CD14-positive monocyte (primary cell): ENCODE results near the gene GOLM1. TPM values are rescaled to one million over a fixed set of nuclear protein-coding genes. Genes with fewer than 3 reads are reported as not detected.

ENCODE experiments used
- DNase-seq, 3 donors: peaks; one replicate each; pipeline ENCODE4 v3.0.0-alpha.2; 2011 to 2022
- H2AFZ ChIP-seq: 2 replicates; pipeline ENCODE4 v1.6.0; 2012; ENCODE audit warnings: mild to moderate bottlenecking, low read depth, low read length, inconsistent platforms; ENCODE audit not compliant: insufficient read depth, poor library complexity, severe bottlenecking
- H3K27ac ChIP-seq, 2 donors: 1 replicate in 1 of 2; 2 replicates in 1 of 2; pipeline ENCODE4 v1.5.1; 2012 to 2013; ENCODE audit warnings: low read length in 2 of 2, control low read depth in 1 of 2, inconsistent platforms in 1 of 2, low read depth in 1 of 2, mild to moderate bottlenecking in 1 of 2
- H3K27me3 ChIP-seq, 2 donors: one replicate each; pipeline versions ENCODE4 v1.6.0 to v1.6.1; 2011 to 2013; ENCODE audit warnings: low read length in 2 of 2; ENCODE audit not compliant: control insufficient read depth in 2 of 2, insufficient read depth in 2 of 2
- H3K36me3 ChIP-seq, 2 donors: replicated peaks in 1 of 2; 1 replicate in 1 of 2; 2 replicates in 1 of 2; pipeline versions ENCODE4 v1.5.1 to v1.6.1; 2012 to 2013; ENCODE audit warnings: low read length in 2 of 2, control low read depth in 1 of 2, inconsistent platforms in 1 of 2, mild to moderate bottlenecking in 1 of 2; ENCODE audit not compliant: insufficient read depth in 2 of 2, control insufficient read depth in 1 of 2
- H3K4me1 ChIP-seq, 2 donors: 1 replicate in 1 of 2; 2 replicates in 1 of 2; pipeline versions ENCODE4 v1.5.1 to v1.6.1; 2012 to 2013; ENCODE audit warnings: low read length in 2 of 2, control low read depth in 1 of 2, inconsistent platforms in 1 of 2, mild to moderate bottlenecking in 1 of 2, moderate library complexity in 1 of 2; ENCODE audit not compliant: insufficient read depth in 2 of 2, control insufficient read depth in 1 of 2
- H3K4me2 ChIP-seq: replicated peaks from 2 replicates; pipeline ENCODE3; 2012; ENCODE audit warnings: low read length, moderate library complexity, mild to moderate bottlenecking; ENCODE audit not compliant: poor library complexity, severe bottlenecking; ENCODE audit errors: extremely low read depth
- H3K4me3 ChIP-seq, 3 experiments: fragments of 200-600 bp in 1 of 3; sonication (generic) in 1 of 3; replicated peaks in 1 of 3; 1 replicate in 2 of 3; 2 replicates in 1 of 3; pipeline ENCODE4 v1.5.1; 2011 to 2013; ENCODE audit warnings: low read length in 3 of 3, mild to moderate bottlenecking in 3 of 3, control low read depth in 2 of 3, low read depth in 2 of 3, inconsistent platforms in 1 of 3, moderate library complexity in 1 of 3
- H3K79me2 ChIP-seq: 2 replicates; pipeline ENCODE4 v1.6.0; 2012; ENCODE audit warnings: mild to moderate bottlenecking, control low read depth, inconsistent platforms, low read length, moderate library complexity; ENCODE audit not compliant: insufficient read depth
- H3K9ac ChIP-seq: 2 replicates; pipeline ENCODE4 v1.6.0; 2017; ENCODE audit warnings: low read length, mild to moderate bottlenecking; ENCODE audit not compliant: insufficient read depth, poor library complexity, severe bottlenecking
- H3K9me3 ChIP-seq, 2 donors: replicated peaks in 1 of 2; 1 replicate in 1 of 2; 2 replicates in 1 of 2; pipeline versions ENCODE4 v1.5.1 to v1.6.1; 2012 to 2013; ENCODE audit warnings: low read length in 2 of 2, control low read depth in 1 of 2; ENCODE audit not compliant: control insufficient read depth in 1 of 2, insufficient read depth in 1 of 2
- H4K20me1 ChIP-seq: 2 replicates; pipeline ENCODE4 v1.6.0; 2012; ENCODE audit warnings: mild to moderate bottlenecking, low read length, control low read depth, moderate library complexity; ENCODE audit not compliant: insufficient read depth
- H3K27ac Mint-ChIP-seq, 7 donors: one replicate each; pipeline ENCODE4 v1.8.0; 2020; ENCODE audit warnings: mild to moderate bottlenecking in 7 of 7, mixed read lengths in 7 of 7, moderate library complexity in 6 of 7, inconsistent platforms in 2 of 7
- H3K27me3 Mint-ChIP-seq, 3 donors: one replicate each; pipeline ENCODE4 v1.8.0; 2021 to 2022; ENCODE audit warnings: low read depth in 3 of 3, mild to moderate bottlenecking in 3 of 3, mixed read lengths in 3 of 3, moderate library complexity in 3 of 3, inconsistent platforms in 1 of 3
- H3K36me3 Mint-ChIP-seq, 2 donors: one replicate each; pipeline ENCODE4 v1.8.0; 2020; ENCODE audit warnings: mixed read lengths in 2 of 2, inconsistent platforms in 1 of 2, mild to moderate bottlenecking in 1 of 2
- H3K4me1 Mint-ChIP-seq: one replicate; pipeline ENCODE4 v1.8.0; 2020; ENCODE audit warnings: mild to moderate bottlenecking, mixed read lengths
- H3K4me3 Mint-ChIP-seq, 2 donors: one replicate each; pipeline ENCODE4 v1.8.0; 2020; ENCODE audit warnings: mild to moderate bottlenecking in 2 of 2, mixed read lengths in 2 of 2, moderate library complexity in 1 of 2
- H3K9me3 Mint-ChIP-seq, 7 donors: one replicate each; pipeline ENCODE4 v1.8.0; 2020 to 2022; ENCODE audit warnings: mixed read lengths in 7 of 7, mild to moderate bottlenecking in 6 of 7, moderate library complexity in 6 of 7, inconsistent platforms in 2 of 7
- CTCF ChIP-seq: fragments of 200-600 bp; IDR thresholded peaks from one replicate; pipeline ENCODE4 v1.8.0; 2022; ENCODE audit warnings: antibody characterized with exemption, mild to moderate bottlenecking
- WGBS: methylation state at CpG from one replicate; pipeline ENCODE4 v1.1.5; 2013; ENCODE audit warnings: missing lambda C conversion rate; ENCODE audit not compliant: insufficient coverage; 5-methylcytosine and 5-hydroxymethylcytosine counted together
- intact Hi-C, 2 donors: fragments of 100-400 bp; cut with micrococcal nuclease; formaldehyde crosslinking; loops; one replicate each; pipeline versions ENCODE4 v1.15.0 to v1.15.1; 2023
- polyA plus RNA-seq, 3 donors: library from polyadenylated mRNA; depleted of rRNA in 1 of 3; unstranded in 2 of 3; stranded (reverse) in 1 of 3; fragments of 300-500 nt in 2 of 3; fragments of >200 nt in 1 of 3; fragmentation: Illumina TruSeq in 2 of 3; gene quantifications; 1 replicate in 2 of 3; 2 replicates in 1 of 3; pipeline ENCODE4 v1.2.3, GENCODE V29; 2012 to 2021

Gene GOLM1
- polyA plus RNA-seq, 3 donors, result 10.4 to 27.5 (median 12.9) TPM

GRCh38 chr9:85987236-85987635, 112.1 kb downstream of the GOLM1 start:
- intact Hi-C loops, result no loop called here
- Histone ChIP-seq H3K4me2 (no peak overlapping the region), H3K36me3 (peaks cover 21 to 60% of the 10 kb centered on the region in 2 donors), H3K79me2 (no peaks in the 10 kb centered on the region), H3K4me1 (no peaks in the 10 kb centered on the region), H3K27ac (no peak overlapping the region), H3K27me3 (no peaks in the 10 kb centered on the region), H3K4me3 (no peak overlapping the region), H3K9ac (no peak overlapping the region), H2AFZ (no peak overlapping the region), H3K9me3 (no peaks in the 10 kb centered on the region), H4K20me1 (no peaks in the 10 kb centered on the region)
- no peak for DNase-seq
- no peaks in the 10 kb centered on the region for H3K4me1 Mint-ChIP-seq
- no peak overlapping the region for H3K4me3 Mint-ChIP-seq
- H3K36me3 Mint-ChIP-seq, result peaks cover 50 to 57% of the 10 kb centered on the region in 2 donors
- TF ChIP-seq CTCF, result no peak
- peaks cover 0 to 5% (median 3%) of the 10 kb centered on the region in 7 donors for H3K9me3 Mint-ChIP-seq
- WGBS, result 80% methylated on average over 1 of the region's 3 CpGs
- no peaks in the 10 kb centered on the region for H3K27me3 Mint-ChIP-seq
- H3K27ac Mint-ChIP-seq, result peak overlapping the region in 1 of 7 donors; percentile 32

- Mint-ChIP-seq H3K27ac (no peak overlapping the region), H3K9me3 (peaks cover 0 to 2% (median 0%) of the 10 kb centered on the region in 7 donors), H3K36me3 (peaks cover 62 to 78% of the 10 kb centered on the region in 2 donors), H3K4me3 (no peak overlapping the region), H3K27me3 (no peaks in the 10 kb centered on the region), H3K4me1 (no peaks in the 10 kb centered on the region)
- no peaks in the 10 kb centered on the region for H3K27me3 ChIP-seq
- H3K9me3 ChIP-seq, result no peaks in the 10 kb centered on the region
- intact Hi-C loops, result no loop called here
- H3K27ac ChIP-seq, result no peak overlapping the region
- no CpG with 5 or more reads among the region's 2 CpGs for WGBS
- H3K79me2 ChIP-seq, result no peaks in the 10 kb centered on the region
- peaks cover 42 to 74% of the 10 kb centered on the region in 2 donors for H3K36me3 ChIP-seq
- DNase-seq, result no peak
- no peak overlapping the region for H2AFZ ChIP-seq
- H4K20me1 ChIP-seq, result no peaks in the 10 kb centered on the region
- H3K4me1 ChIP-seq, result no peaks in the 10 kb centered on the region
- H3K4me3 ChIP-seq, result no peak overlapping the region
- H3K9ac ChIP-seq, result no peak overlapping the region
- no peak overlapping the region for H3K4me2 ChIP-seq
- TF ChIP-seq CTCF, result no peak
Observed at GRCh38 chr9:85984457-85984856, 114.9 kb downstream of the GOLM1 start.
